ENCODE results near the gene CXXC4. TPM values are rescaled to one million over a fixed set of nuclear protein-coding genes. Genes with fewer than 3 reads are reported as not detected.

CXXC4 gene
- total RNA-seq, 2 experiments from 2014 or later: 0.03 TPM; not detected in 1

DNA sequence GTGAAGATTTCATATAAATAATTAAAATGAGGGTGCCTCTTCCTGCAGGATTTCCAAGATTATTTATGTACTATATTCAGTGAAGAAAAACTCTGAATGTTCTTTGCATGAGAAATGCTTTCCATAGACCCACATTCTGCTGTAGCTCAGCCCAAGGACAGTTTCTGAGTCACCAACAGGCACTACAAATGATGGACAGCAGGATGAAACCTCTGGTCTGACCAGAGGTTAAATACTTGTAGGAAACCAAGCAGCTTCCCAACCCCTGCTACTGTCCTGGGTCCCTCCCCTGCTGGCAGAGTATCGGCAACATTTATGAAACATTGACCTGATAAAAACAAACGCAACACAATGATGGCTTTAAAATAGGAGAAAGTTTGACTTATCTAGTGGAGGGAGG is 73.1 kb downstream of the CXXC4 start:
- H4K20me1 ChIP-seq (ENCODE audit: insufficient read depth, low read length): no peaks in the 10 kb centered on the region
- H3K36me3 ChIP-seq (ENCODE audit: insufficient read depth, low read length): no peaks in the 10 kb centered on the region
- TF ChIP-seq, protein P1, sequence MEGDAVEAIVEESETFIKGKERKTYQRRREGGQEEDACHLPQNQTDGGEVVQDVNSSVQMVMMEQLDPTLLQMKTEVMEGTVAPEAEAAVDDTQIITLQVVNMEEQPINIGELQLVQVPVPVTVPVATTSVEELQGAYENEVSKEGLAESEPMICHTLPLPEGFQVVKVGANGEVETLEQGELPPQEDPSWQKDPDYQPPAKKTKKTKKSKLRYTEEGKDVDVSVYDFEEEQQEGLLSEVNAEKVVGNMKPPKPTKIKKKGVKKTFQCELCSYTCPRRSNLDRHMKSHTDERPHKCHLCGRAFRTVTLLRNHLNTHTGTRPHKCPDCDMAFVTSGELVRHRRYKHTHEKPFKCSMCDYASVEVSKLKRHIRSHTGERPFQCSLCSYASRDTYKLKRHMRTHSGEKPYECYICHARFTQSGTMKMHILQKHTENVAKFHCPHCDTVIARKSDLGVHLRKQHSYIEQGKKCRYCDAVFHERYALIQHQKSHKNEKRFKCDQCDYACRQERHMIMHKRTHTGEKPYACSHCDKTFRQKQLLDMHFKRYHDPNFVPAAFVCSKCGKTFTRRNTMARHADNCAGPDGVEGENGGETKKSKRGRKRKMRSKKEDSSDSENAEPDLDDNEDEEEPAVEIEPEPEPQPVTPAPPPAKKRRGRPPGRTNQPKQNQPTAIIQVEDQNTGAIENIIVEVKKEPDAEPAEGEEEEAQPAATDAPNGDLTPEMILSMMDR (conservative IDR thresholded peaks at IDR 0.05; ENCODE audit: low read length): no peak
- TF ChIP-seq EZH2phosphoT487 (IDR thresholded peaks at IDR 0.05; ENCODE audit: borderline replicate concordance, low read depth, low read length): no peak
- intact Hi-C loops (cut with micrococcal nuclease; ENCODE audit: unreplicated experiment): no loop called here
- H3K4me1 ChIP-seq (ENCODE audit: insufficient read depth, low read length, poor library complexity, severe bottlenecking): no peaks in the 10 kb centered on the region
- CTCF ChIA-PET (ENCODE audit: unreplicated experiment): no interaction called here
- H3K79me2 ChIP-seq (ENCODE audit: insufficient read depth, low read depth, low read length): no peaks in the 10 kb centered on the region
- no peak overlapping the region for H3K27ac ChIP-seq (ENCODE audit: low read depth, low read length, poor library complexity, severe bottlenecking)
- no peak overlapping the region for H3K4me3 ChIP-seq (ENCODE audit: low read depth, low read length, poor library complexity, severe bottlenecking)
- H3K9me3 ChIP-seq (ENCODE audit: low read length): no peaks in the 10 kb centered on the region
- no peak overlapping the region for H2AFZ ChIP-seq (ENCODE audit: low read length)
- no TSS peak for BruUV-seq (replicated peaks)
- no peaks in the 10 kb centered on the region for H3K9me2 ChIP-seq (ENCODE audit: insufficient read depth, low read length)
- POLR2A ChIA-PET: no interaction called here
- H3K4me2 ChIP-seq (ENCODE audit: low read length): no peak overlapping the region
- DNase-seq (ENCODE audit: low spot score): no peak

GRCh38 chr4:104420766-104421165 is 73.9 kb downstream of the CXXC4 start:
- Histone ChIP-seq H3K36me3 (ENCODE audit: insufficient read depth, low read length) (no peaks in the 10 kb centered on the region), H3K9me3 (ENCODE audit: low read length) (no peaks in the 10 kb centered on the region), H3K27ac (ENCODE audit: low read depth, low read length, poor library complexity, severe bottlenecking) (no peak overlapping the region), H3K9me2 (ENCODE audit: insufficient read depth, low read length) (no peaks in the 10 kb centered on the region), H3K79me2 (ENCODE audit: insufficient read depth, low read depth, low read length) (no peaks in the 10 kb centered on the region), H2AFZ (ENCODE audit: low read length) (no peak overlapping the region), H3K4me3 (ENCODE audit: low read depth, low read length, poor library complexity, severe bottlenecking) (no peak overlapping the region), H3K4me2 (ENCODE audit: low read length) (no peak overlapping the region), H3K4me1 (ENCODE audit: insufficient read depth, low read length, poor library complexity, severe bottlenecking) (no peaks in the 10 kb centered on the region), H4K20me1 (ENCODE audit: insufficient read depth, low read length) (no peaks in the 10 kb centered on the region)
- BruUV-seq (replicated peaks): no TSS peak
- no peak for TF ChIP-seq EZH2phosphoT487 (IDR thresholded peaks at IDR 0.05; ENCODE audit: borderline replicate concordance, low read depth, low read length)
- TF ChIP-seq, protein P1 (conservative IDR thresholded peaks at IDR 0.05; ENCODE audit: low read length): no peak
- intact Hi-C loops (cut with micrococcal nuclease; ENCODE audit: unreplicated experiment): no loop called here
- POLR2A ChIA-PET: interaction anchor here (0.9 kb wide), 1 partner anchor 28 kb away, joined by 4 read pairs; no protein-coding TSS in a partner anchor
- no peak for DNase-seq (ENCODE audit: low spot score)
- CTCF ChIA-PET (ENCODE audit: unreplicated experiment): no interaction called here
